Measurements from ENCODE around the gene CCNJ.

- no peak for TF ChIP-seq EZH2 (IDR thresholded peaks at IDR 0.05; ENCODE audit: borderline replicate concordance, low read depth, low read length, severe bottlenecking)
- TF ChIP-seq, protein P1, sequence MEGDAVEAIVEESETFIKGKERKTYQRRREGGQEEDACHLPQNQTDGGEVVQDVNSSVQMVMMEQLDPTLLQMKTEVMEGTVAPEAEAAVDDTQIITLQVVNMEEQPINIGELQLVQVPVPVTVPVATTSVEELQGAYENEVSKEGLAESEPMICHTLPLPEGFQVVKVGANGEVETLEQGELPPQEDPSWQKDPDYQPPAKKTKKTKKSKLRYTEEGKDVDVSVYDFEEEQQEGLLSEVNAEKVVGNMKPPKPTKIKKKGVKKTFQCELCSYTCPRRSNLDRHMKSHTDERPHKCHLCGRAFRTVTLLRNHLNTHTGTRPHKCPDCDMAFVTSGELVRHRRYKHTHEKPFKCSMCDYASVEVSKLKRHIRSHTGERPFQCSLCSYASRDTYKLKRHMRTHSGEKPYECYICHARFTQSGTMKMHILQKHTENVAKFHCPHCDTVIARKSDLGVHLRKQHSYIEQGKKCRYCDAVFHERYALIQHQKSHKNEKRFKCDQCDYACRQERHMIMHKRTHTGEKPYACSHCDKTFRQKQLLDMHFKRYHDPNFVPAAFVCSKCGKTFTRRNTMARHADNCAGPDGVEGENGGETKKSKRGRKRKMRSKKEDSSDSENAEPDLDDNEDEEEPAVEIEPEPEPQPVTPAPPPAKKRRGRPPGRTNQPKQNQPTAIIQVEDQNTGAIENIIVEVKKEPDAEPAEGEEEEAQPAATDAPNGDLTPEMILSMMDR (IDR thresholded peaks at IDR 0.05; ENCODE audit: borderline replicate concordance, extremely low read depth, low read length, poor library complexity, severe bottlenecking) = no peak
Observed at GRCh38 chr10:96082748-96083147, 39.4 kb downstream of the CCNJ start.

All from DND-41 (cell line).